HEK293 (cell line): ENCODE measurements around the gene IP6K3.

Source experiments
- CTCF ChIA-PET: fragments of 350-600 bp; formaldehyde crosslinking; extraction: SDS; loops from one replicate; lab custom pipeline; 2021; ENCODE audit warnings: antibody characterized with exemption; lab: Yijun Ruan, JAX
- POLR2A ChIA-PET: fragments of 300-600 bp; formaldehyde crosslinking; extraction: SDS; loops from one replicate; lab custom pipeline; 2020; ENCODE audit warnings: antibody characterized with exemption, inconsistent platforms; lab: Yijun Ruan, JAX
- H3K27ac ChIP-seq: fragments of 200-500 bp; sonication (Bioruptor generic); 2 replicates; pipeline ENCODE4 v1.5.1; 2014; ENCODE audit warnings: low read depth, low read length, control low read depth, inconsistent platforms; ENCODE audit errors: extremely low read depth
- H3K36me3 ChIP-seq, 2 experiments: fragments of 200-500 bp in 1 of 2; sonication (Bioruptor generic) in 1 of 2; 1 replicate in 1 of 2; 2 replicates in 1 of 2; pipeline ENCODE4 v1.5.1; 2014 to 2017; ENCODE audit warnings: inconsistent platforms in 2 of 2, low read length in 2 of 2; ENCODE audit not compliant: control insufficient read depth in 2 of 2, insufficient read depth in 1 of 2
- H3K4me1 ChIP-seq: fragments of 200-500 bp; sonication (Bioruptor generic); 2 replicates; pipeline ENCODE4 v1.5.1; 2014; ENCODE audit warnings: mild to moderate bottlenecking, low read length, inconsistent platforms; ENCODE audit not compliant: control insufficient read depth, insufficient read depth
- H3K4me3 ChIP-seq: 2 replicates; pipeline ENCODE4 v1.5.1; 2011; ENCODE audit warnings: low read depth, mild to moderate bottlenecking, control low read depth, low read length, moderate library complexity
- H3K9me3 ChIP-seq: fragments of 200-500 bp; sonication (Bioruptor generic); 2 replicates; pipeline ENCODE4 v1.5.1; 2014; ENCODE audit warnings: low read depth, low read length, inconsistent platforms; ENCODE audit not compliant: control insufficient read depth, insufficient read depth
- ZFP37 ChIP-seq: fragments of 450-650 bp; formaldehyde crosslinking; IDR thresholded peaks from 2 replicates; pipeline ENCODE4 v1.5.1; 2016; ENCODE audit warnings: missing biosample characterization, missing genetic modification characterization
- ZFP41 ChIP-seq: fragments of 450-650 bp; formaldehyde crosslinking; IDR thresholded peaks from 2 replicates; pipeline ENCODE4 v1.5.1; 2016; ENCODE audit warnings: missing biosample characterization, missing genetic modification characterization, borderline replicate concordance
- ZNF112 ChIP-seq: fragments of 450-650 bp; formaldehyde crosslinking; IDR thresholded peaks from 2 replicates; pipeline ENCODE4 v1.5.0; 2017; ENCODE audit warnings: missing biosample characterization, missing genetic modification characterization
- ZNF132 ChIP-seq: fragments of 450-650 bp; formaldehyde crosslinking; IDR thresholded peaks from 2 replicates; pipeline ENCODE4 v1.5.1; 2017; ENCODE audit warnings: missing biosample characterization, missing genetic modification characterization, borderline replicate concordance
- ZNF157 ChIP-seq: fragments of 450-650 bp; formaldehyde crosslinking; IDR thresholded peaks from 2 replicates; pipeline ENCODE4 v1.5.1; 2016; ENCODE audit warnings: missing biosample characterization, missing genetic modification characterization
- ZNF211 ChIP-seq: fragments of 450-650 bp; formaldehyde crosslinking; IDR thresholded peaks from 2 replicates; pipeline ENCODE4 v1.5.1; 2016; ENCODE audit warnings: low read depth, missing biosample characterization, missing genetic modification characterization
- ZNF24 ChIP-seq: fragments of 450-650 bp; formaldehyde crosslinking; IDR thresholded peaks from 2 replicates; pipeline ENCODE4 v1.5.1; 2016; ENCODE audit warnings: missing biosample characterization, missing genetic modification characterization
- ZNF335 ChIP-seq: fragments of 450-650 bp; formaldehyde crosslinking; conservative IDR thresholded peaks from 2 replicates; pipeline ENCODE4 v1.5.1; 2016; ENCODE audit warnings: missing biosample characterization, missing genetic modification characterization
- ZNF423 ChIP-seq: fragments of 450-650 bp; formaldehyde crosslinking; IDR thresholded peaks from 2 replicates; pipeline ENCODE4 v1.5.1; 2016; ENCODE audit warnings: missing biosample characterization, missing genetic modification characterization
- ZXDB ChIP-seq: fragments of 450-650 bp; formaldehyde crosslinking; IDR thresholded peaks from 2 replicates; pipeline ENCODE4 v1.5.1; 2016; ENCODE audit warnings: missing biosample characterization, missing genetic modification characterization
- TF ChIP-seq, protein P1 (sequence below): fragments of 450-650 bp; formaldehyde crosslinking; IDR thresholded peaks from 2 replicates; pipeline ENCODE4 v1.5.0; 2017; ENCODE audit warnings: missing biosample characterization, missing genetic modification characterization, borderline replicate concordance
- TF ChIP-seq, protein P2 (sequence below): fragments of 450-650 bp; formaldehyde crosslinking; IDR thresholded peaks from 2 replicates; pipeline ENCODE4 v1.5.1; 2016; ENCODE audit warnings: missing biosample characterization, missing genetic modification characterization
- TF ChIP-seq, protein P3 (sequence below): fragments of 450-650 bp; formaldehyde crosslinking; IDR thresholded peaks from 2 replicates; pipeline ENCODE4 v1.5.1; 2016; ENCODE audit warnings: missing biosample characterization, missing genetic modification characterization, borderline replicate concordance
- TF ChIP-seq, protein P4 (sequence below): fragments of 450-650 bp; formaldehyde crosslinking; IDR thresholded peaks from 2 replicates; pipeline ENCODE4; 2016; ENCODE audit warnings: missing biosample characterization, missing genetic modification characterization
- TF ChIP-seq, protein P5 (sequence below): fragments of 450-650 bp; formaldehyde crosslinking; IDR thresholded peaks from 2 replicates; pipeline ENCODE4 v1.5.1; 2017; ENCODE audit warnings: missing biosample characterization, missing genetic modification characterization
- TF ChIP-seq, protein P6 (sequence below): fragments of 450-650 bp; formaldehyde crosslinking; IDR thresholded peaks from 2 replicates; pipeline ENCODE4 v1.5.1; 2016; ENCODE audit warnings: missing biosample characterization, missing genetic modification characterization
- TF ChIP-seq, protein P7 (sequence below): fragments of 450-650 bp; formaldehyde crosslinking; IDR thresholded peaks from 2 replicates; pipeline ENCODE4 v1.5.1; 2017; ENCODE audit warnings: missing biosample characterization, mild to moderate bottlenecking, missing genetic modification characterization, moderate library complexity

The IP6K3 gene

DNA sequence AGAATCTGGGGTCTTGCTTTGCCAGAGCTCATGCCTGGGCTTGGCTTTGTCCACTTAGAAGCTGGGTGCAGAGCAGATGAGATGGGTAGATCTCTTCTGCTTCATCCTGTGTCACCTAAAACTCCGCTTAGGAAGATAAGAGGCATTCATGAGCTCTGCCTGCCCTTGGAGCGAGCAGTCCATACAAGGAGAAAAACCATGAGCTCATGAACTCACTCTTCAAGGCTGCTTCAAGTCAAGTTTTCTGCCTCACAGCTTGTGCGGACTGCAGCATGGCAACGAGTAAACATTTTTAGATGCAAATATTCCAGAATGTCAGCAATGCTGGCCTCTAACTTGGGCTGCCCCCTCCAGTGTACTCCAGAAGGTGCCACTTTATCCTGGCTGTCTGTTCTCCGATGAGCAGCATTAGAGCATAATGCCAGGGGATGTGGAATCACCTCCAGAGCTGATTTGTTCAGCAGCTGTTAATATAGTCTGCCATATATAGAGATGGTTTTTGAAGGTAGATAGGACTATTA, 24.5 kb downstream of the IP6K3 start (continued):
- no peak for TF ChIP-seq ZNF423 (tag by site-specific recombination)
- TF ChIP-seq ZNF211 (tag by site-specific recombination): no peak
- TF ChIP-seq, protein P1, sequence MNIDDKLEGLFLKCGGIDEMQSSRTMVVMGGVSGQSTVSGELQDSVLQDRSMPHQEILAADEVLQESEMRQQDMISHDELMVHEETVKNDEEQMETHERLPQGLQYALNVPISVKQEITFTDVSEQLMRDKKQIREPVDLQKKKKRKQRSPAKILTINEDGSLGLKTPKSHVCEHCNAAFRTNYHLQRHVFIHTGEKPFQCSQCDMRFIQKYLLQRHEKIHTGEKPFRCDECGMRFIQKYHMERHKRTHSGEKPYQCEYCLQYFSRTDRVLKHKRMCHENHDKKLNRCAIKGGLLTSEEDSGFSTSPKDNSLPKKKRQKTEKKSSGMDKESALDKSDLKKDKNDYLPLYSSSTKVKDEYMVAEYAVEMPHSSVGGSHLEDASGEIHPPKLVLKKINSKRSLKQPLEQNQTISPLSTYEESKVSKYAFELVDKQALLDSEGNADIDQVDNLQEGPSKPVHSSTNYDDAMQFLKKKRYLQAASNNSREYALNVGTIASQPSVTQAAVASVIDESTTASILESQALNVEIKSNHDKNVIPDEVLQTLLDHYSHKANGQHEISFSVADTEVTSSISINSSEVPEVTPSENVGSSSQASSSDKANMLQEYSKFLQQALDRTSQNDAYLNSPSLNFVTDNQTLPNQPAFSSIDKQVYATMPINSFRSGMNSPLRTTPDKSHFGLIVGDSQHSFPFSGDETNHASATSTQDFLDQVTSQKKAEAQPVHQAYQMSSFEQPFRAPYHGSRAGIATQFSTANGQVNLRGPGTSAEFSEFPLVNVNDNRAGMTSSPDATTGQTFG (tag by site-specific recombination): no peak
- TF ChIP-seq, protein P2, sequence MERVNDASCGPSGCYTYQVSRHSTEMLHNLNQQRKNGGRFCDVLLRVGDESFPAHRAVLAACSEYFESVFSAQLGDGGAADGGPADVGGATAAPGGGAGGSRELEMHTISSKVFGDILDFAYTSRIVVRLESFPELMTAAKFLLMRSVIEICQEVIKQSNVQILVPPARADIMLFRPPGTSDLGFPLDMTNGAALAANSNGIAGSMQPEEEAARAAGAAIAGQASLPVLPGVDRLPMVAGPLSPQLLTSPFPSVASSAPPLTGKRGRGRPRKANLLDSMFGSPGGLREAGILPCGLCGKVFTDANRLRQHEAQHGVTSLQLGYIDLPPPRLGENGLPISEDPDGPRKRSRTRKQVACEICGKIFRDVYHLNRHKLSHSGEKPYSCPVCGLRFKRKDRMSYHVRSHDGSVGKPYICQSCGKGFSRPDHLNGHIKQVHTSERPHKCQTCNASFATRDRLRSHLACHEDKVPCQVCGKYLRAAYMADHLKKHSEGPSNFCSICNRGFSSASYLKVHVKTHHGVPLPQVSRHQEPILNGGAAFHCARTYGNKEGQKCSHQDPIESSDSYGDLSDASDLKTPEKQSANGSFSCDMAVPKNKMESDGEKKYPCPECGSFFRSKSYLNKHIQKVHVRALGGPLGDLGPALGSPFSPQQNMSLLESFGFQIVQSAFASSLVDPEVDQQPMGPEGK (tag by site-specific recombination): no peak
- TF ChIP-seq, all 188 proteins: peak for 0

DNA sequence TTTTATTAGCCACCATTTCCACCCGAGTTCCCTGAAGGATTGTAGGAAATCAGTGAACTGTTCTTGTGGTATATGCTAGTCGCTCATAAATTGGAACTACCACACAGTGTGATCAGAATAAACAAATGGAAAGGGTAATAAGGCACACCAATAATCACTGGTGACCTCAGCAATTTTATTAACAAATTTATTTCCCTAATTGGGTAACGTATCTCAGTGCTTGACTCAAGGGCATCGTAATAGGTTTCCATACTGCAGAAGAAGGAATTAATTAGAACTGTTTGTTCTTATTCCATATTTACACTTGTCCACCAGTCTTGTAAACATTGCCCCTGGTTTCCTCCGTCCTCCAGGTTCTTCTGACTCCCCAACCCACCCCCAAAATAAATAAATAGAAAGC, 25.2 kb downstream of the IP6K3 start:
- no peak overlapping the region for H3K27ac ChIP-seq
- H3K4me1 ChIP-seq: no peaks in the 10 kb centered on the region
- TF ChIP-seq, protein P3, sequence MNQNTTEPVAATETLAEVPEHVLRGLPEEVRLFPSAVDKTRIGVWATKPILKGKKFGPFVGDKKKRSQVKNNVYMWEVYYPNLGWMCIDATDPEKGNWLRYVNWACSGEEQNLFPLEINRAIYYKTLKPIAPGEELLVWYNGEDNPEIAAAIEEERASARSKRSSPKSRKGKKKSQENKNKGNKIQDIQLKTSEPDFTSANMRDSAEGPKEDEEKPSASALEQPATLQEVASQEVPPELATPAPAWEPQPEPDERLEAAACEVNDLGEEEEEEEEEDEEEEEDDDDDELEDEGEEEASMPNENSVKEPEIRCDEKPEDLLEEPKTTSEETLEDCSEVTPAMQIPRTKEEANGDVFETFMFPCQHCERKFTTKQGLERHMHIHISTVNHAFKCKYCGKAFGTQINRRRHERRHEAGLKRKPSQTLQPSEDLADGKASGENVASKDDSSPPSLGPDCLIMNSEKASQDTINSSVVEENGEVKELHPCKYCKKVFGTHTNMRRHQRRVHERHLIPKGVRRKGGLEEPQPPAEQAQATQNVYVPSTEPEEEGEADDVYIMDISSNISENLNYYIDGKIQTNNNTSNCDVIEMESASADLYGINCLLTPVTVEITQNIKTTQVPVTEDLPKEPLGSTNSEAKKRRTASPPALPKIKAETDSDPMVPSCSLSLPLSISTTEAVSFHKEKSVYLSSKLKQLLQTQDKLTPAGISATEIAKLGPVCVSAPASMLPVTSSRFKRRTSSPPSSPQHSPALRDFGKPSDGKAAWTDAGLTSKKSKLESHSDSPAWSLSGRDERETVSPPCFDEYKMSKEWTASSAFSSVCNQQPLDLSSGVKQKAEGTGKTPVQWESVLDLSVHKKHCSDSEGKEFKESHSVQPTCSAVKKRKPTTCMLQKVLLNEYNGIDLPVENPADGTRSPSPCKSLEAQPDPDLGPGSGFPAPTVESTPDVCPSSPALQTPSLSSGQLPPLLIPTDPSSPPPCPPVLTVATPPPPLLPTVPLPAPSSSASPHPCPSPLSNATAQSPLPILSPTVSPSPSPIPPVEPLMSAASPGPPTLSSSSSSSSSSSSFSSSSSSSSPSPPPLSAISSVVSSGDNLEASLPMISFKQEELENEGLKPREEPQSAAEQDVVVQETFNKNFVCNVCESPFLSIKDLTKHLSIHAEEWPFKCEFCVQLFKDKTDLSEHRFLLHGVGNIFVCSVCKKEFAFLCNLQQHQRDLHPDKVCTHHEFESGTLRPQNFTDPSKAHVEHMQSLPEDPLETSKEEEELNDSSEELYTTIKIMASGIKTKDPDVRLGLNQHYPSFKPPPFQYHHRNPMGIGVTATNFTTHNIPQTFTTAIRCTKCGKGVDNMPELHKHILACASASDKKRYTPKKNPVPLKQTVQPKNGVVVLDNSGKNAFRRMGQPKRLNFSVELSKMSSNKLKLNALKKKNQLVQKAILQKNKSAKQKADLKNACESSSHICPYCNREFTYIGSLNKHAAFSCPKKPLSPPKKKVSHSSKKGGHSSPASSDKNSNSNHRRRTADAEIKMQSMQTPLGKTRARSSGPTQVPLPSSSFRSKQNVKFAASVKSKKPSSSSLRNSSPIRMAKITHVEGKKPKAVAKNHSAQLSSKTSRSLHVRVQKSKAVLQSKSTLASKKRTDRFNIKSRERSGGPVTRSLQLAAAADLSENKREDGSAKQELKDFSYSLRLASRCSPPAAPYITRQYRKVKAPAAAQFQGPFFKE (tag by site-specific recombination): no peak
- TF ChIP-seq, protein P4, sequence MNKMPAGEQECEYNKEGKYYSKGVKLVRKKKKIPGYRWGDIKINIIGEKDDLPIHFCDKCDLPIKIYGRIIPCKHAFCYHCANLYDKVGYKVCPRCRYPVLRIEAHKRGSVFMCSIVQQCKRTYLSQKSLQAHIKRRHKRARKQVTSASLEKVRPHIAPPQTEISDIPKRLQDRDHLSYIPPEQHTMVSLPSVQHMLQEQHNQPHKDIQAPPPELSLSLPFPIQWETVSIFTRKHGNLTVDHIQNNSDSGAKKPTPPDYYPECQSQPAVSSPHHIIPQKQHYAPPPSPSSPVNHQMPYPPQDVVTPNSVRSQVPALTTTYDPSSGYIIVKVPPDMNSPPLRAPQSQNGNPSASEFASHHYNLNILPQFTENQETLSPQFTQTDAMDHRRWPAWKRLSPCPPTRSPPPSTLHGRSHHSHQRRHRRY: no peak
- TF ChIP-seq ZNF24 (tag by site-specific recombination) (no peak), ZXDB (no peak), ZNF157 (tag by site-specific recombination) (no peak), ZFP41 (tag by site-specific recombination) (no peak), ZNF132 (no peak), ZNF335 (no peak), ZFP37 (tag by site-specific recombination) (no peak), ZNF112 (tag by site-specific recombination) (no peak)
- TF ChIP-seq, protein P5, sequence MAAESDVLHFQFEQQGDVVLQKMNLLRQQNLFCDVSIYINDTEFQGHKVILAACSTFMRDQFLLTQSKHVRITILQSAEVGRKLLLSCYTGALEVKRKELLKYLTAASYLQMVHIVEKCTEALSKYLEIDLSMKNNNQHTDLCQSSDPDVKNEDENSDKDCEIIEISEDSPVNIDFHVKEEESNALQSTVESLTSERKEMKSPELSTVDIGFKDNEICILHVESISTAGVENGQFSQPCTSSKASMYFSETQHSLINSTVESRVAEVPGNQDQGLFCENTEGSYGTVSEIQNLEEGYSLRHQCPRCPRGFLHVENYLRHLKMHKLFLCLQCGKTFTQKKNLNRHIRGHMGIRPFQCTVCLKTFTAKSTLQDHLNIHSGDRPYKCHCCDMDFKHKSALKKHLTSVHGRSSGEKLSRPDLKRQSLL (tag by site-specific recombination): no peak
- TF ChIP-seq, protein P6, sequence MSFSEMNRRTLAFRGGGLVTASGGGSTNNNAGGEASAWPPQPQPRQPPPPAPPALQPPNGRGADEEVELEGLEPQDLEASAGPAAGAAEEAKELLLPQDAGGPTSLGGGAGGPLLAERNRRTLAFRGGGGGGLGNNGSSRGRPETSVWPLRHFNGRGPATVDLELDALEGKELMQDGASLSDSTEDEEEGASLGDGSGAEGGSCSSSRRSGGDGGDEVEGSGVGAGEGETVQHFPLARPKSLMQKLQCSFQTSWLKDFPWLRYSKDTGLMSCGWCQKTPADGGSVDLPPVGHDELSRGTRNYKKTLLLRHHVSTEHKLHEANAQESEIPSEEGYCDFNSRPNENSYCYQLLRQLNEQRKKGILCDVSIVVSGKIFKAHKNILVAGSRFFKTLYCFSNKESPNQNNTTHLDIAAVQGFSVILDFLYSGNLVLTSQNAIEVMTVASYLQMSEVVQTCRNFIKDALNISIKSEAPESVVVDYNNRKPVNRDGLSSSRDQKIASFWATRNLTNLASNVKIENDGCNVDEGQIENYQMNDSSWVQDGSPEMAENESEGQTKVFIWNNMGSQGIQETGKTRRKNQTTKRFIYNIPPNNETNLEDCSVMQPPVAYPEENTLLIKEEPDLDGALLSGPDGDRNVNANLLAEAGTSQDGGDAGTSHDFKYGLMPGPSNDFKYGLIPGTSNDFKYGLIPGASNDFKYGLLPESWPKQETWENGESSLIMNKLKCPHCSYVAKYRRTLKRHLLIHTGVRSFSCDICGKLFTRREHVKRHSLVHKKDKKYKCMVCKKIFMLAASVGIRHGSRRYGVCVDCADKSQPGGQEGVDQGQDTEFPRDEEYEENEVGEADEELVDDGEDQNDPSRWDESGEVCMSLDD (tag by site-specific recombination): no peak
- TF ChIP-seq, protein P7, sequence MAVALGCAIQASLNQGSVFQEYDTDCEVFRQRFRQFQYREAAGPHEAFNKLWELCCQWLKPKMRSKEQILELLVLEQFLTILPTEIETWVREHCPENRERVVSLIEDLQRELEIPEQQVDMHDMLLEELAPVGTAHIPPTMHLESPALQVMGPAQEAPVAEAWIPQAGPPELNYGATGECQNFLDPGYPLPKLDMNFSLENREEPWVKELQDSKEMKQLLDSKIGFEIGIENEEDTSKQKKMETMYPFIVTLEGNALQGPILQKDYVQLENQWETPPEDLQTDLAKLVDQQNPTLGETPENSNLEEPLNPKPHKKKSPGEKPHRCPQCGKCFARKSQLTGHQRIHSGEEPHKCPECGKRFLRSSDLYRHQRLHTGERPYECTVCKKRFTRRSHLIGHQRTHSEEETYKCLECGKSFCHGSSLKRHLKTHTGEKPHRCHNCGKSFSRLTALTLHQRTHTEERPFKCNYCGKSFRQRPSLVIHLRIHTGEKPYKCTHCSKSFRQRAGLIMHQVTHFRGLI (tag by site-specific recombination): no peak

More for the DNA sequence above, 25.2 kb downstream of the IP6K3 start:
- no peaks in the 10 kb centered on the region for H3K36me3 ChIP-seq
- ChIA-PET POLR2A (interaction anchor here (1.2 to 2.3 kb wide), 2 partner anchors 10 kb away, joined by 5 to 13 read pairs; partner anchors contain the start of gene UQCC2), CTCF (interaction anchor here (1.0 to 3.6 kb wide), 5 partner anchors 10 to 316 kb away, joined by 3 to 18 read pairs (median 6); partner anchors contain the start of gene UQCC2)
- H3K9me3 ChIP-seq: no peaks in the 10 kb centered on the region
- no peak overlapping the region for H3K4me3 ChIP-seq
